G401 (cell line): ENCODE results near the gene RPS6KA3. TPM values are rescaled to one million over a fixed set of nuclear protein-coding genes. Genes with fewer than 3 reads are reported as not detected.

Experiments used
- DNase-seq: peaks from one replicate; pipeline ENCODE4 v3.0.0-alpha.2; 2015; ENCODE audit warnings: low spot score
- in situ Hi-C: cut with HindIII; loops from 2 replicates; pipeline ENCODE4 v1.10.0; 2016; ENCODE audit warnings: low sequenced_read_pairs, mixed read lengths
- total RNA-seq: library from RNA; depleted of rRNA; stranded (reverse); fragments of >200 nt; shearing (Covaris generic); gene quantifications from 2 replicates; pipeline ENCODE4 v1.2.3, GENCODE V29; 2014; rRNA removed

The RPS6KA3 gene
- total RNA-seq, 1 experiment from 2014 or later: 15.4 TPM

- in situ Hi-C loops: no loop called here
- no peak for DNase-seq
Measured at GRCh38 chrX:20118065-20118824, 148.5 kb downstream of the RPS6KA3 start.

GRCh38 chrX:20116577-20117240 lies 150.0 kb downstream of the RPS6KA3 start, which contains the start of gene MAP7D2:
TSS of gene MAP7D2 (minus strand) at chrX:20116907. CDS start at chrX:20116879, 28 bp downstream.
- no peak for DNase-seq
- in situ Hi-C loops: no loop called here

- in situ Hi-C loops: no loop called here
- DNase-seq: no peak
Measured at GRCh38 chrX:20116087-20116576, 150.6 kb downstream of the RPS6KA3 start.

- no peak for DNase-seq
Measured at GRCh38 chrX:20112022-20112774, 154.5 kb downstream of the RPS6KA3 start.

GRCh38 chrX:20111271-20111670 lies 155.4 kb downstream of the RPS6KA3 start:
- no peak for DNase-seq
- in situ Hi-C loops: no loop called here

More at GRCh38 chrX:20112022-20112774, 154.5 kb downstream of the RPS6KA3 start:
- in situ Hi-C loops: no loop called here

GRCh38 chrX:20101934-20102581 lies 164.7 kb downstream of the RPS6KA3 start:
- in situ Hi-C loops: no loop called here
- no peak for DNase-seq

Other genes starting within 250 kb of the RPS6KA3 start
- not detected in 2 replicates for gene MAP7D2, start 150.0 kb downstream of the RPS6KA3 start, total RNA-seq
- gene EIF1AX, start 125.1 kb downstream of the RPS6KA3 start, total RNA-seq: 58.7 and 90.4 TPM in 2 replicates